Measurements from ENCODE around the gene TNFRSF11A.

GRCh38 chr18:62432176-62432575 is 107.1 kb downstream of the TNFRSF11A start:
- TF ChIP-seq CTCF (IDR thresholded peaks at IDR 0.05; ENCODE audit: poor library complexity) (no peak), EZH2phosphoT487 (IDR thresholded peaks at IDR 0.05; ENCODE audit: low read depth, severe bottlenecking, unreplicated experiment) (no peak), EZH2 (IDR thresholded peaks at IDR 0.05; ENCODE audit: borderline replicate concordance) (no peak)

All from hepatocyte (in vitro differentiated cells).